Muscle of arm (tissue), 12 donors: ENCODE measurements around the gene IFT57. TPM values are rescaled to one million over a fixed set of nuclear protein-coding genes. Genes with fewer than 3 reads are reported as not detected.
"Not testable (repeated sequence)": the region's sequence is repeated elsewhere in the genome, so short reads cannot be mapped to it uniquely, and the experiment has no call there.

Experiments
- DNase-seq: peaks from one replicate; pipeline ENCODE4 v3.0.0-alpha.2; 2013
- polyA plus RNA-seq, 12 donors: library from polyadenylated mRNA; unstranded; fragments of 120-200 nt; gene quantifications; one replicate each; pipeline ENCODE4 v1.2.1, GENCODE V29; 2013; ENCODE audit not compliant: insufficient read length in 12 of 12

The IFT57 gene
- polyA plus RNA-seq, 12 donors: 24.2 to 46.8 (median 29.2) TPM; not detected in 1

GRCh38 chr3:108175352-108175751 lies 46.9 kb downstream of the IFT57 start:
- no peak for DNase-seq

GRCh38 chr3:108171106-108171505 lies 51.1 kb downstream of the IFT57 start:
- DNase-seq: no peak

DNA sequence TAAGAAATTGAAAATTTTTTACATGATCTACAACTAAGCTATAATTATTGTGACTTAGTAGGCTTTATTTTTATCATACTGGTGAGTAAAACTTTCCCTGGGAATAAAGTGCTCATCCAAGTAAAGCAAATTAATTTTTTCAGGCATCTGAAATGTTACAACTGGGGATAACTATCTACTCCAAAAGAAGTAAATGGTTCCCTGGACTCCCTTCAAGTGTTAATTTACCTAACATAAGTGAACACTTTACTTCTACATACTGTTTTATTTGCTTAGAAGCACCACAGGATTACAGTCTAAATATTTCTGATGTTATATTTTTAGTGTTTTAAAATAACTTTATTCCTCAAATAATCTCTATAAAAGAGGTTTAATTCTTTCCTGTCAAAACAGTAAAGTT lies 57.8 kb downstream of the IFT57 start:
- no peak for DNase-seq

DNA sequence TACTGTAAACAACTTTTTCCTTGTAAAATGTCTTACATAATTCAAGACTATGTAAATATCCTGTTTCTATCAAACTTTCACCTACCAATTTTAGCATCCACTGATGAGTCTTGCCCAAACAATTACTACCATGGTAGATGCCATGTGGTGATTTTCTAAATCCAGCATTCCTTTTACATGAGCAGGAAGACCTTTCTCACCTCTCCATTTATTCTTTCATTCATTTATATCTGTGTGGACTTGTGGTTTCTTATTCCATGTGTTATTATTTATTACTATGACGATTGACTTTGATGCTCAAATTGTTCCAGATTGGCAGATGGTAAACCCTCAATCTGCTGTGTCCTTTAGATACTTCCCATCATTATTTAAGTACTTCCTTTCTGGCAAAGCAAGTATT lies 62.4 kb downstream of the IFT57 start:
- DNase-seq: no peak

DNA sequence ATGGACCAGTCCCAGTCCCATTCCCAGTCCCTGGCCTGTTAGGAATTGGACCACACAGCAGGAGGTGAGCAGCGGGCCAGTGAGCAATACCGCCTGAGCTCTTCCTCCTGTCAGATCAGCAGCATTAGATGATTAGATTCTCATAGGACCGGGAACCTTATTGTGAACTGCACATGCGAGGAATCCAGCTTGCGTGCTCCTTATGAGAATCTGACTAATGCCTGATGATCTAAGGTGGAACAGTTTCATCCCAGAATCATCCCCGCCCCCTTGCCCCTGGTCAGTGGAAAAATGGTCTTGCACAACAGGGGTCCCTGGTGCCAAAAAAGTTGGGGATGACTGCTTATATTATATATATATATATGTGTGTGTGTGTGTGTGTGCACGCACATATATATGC lies 63.1 kb downstream of the IFT57 start:
- no peak for DNase-seq

- DNase-seq: no peak
These were observed 64.0 kb downstream of the IFT57 start for GRCh38 chr3:108158251-108158650.

GRCh38 chr3:108157273-108157672 lies 65.0 kb downstream of the IFT57 start:
- no peak for DNase-seq

- no peak for DNase-seq
These were observed 65.8 kb downstream of the IFT57 start for GRCh38 chr3:108156312-108156853.

GRCh38 chr3:108155642-108156041 lies 66.6 kb downstream of the IFT57 start:
- not testable (repeated sequence) for DNase-seq

GRCh38 chr3:108153451-108153981 lies 68.7 kb downstream of the IFT57 start:
- DNase-seq: no peak

DNA sequence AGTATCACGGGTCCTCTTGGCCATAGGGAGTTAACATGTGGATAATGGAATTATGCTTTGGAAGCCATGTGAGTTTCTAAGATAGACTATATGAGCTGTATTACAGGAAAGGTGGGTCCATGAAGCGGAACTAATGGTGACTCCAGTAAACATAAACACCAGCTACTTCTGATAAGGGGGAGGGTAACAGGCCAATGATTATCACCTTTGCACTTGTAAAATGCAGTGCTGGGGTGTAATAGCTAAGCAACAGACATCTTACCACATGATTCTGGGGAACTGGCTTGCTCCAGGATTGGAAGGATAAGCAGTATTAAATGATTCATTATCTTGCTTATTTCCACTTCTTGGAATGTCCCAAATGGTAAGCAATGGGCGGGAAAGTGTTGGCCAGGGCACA lies 70.0 kb downstream of the IFT57 start:
- DNase-seq: no peak

GRCh38 chr3:108150200-108150599 lies 72.0 kb downstream of the IFT57 start:
- no peak for DNase-seq

- no peak for DNase-seq
These were observed 76.1 kb downstream of the IFT57 start for GRCh38 chr3:108146139-108146538.

DNA sequence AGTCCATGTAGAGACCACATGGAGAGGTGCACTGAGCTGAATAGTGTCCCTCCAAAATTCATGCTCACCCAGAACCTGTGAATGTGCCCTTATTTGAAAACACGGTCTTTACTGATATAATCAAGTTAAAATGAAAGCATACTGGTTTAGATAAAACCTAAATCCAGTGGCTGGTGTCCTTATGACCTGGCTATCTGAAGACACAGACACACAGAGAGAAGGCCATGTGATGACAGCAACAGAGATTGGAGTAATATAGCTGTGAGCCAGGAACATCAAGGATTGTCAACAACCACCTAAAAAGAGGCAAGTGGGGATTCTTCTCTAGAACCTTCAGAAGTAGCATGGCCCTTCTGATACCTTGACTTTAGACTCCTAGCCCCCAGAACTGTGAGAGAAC lies 76.6 kb downstream of the IFT57 start:
- DNase-seq: no peak

- no peak for DNase-seq
These were observed 84.8 kb downstream of the IFT57 start for GRCh38 chr3:108137460-108137814.

GRCh38 chr3:108136561-108137459 lies 85.4 kb downstream of the IFT57 start:
- no peak for DNase-seq

GRCh38 chr3:108134555-108134880 lies 87.7 kb downstream of the IFT57 start:
- no peak for DNase-seq

DNA sequence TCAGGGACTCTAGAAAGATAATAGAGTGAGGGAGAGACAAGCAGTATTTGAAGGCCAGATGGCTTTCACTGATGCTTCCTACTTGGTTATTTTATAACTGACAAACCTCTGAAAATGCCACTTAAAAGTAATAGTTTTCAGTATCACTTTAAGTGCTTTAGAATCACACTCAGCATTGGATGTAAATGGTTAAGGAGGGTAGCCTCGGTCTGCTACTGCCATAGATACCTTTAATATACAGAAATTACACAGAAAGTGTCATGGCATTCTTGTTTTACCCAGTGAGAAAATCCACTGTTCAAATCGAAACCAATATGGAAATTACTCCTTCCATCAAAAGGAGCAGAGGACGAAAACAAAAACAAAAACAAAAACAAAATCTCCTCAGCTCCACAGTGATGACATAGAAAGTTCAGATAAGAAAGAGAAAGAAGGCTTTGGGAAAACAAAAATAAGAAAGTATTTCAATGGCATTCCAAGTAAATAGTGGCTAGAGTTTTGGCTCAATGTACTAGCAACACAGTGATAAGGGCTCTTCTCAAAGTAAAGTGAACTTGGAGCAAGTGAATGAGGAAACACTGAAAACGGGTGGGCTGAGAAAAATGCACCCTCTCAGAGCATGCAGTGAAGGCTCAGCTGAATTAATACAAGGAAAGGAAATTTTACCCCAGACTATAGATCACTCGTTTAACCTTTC lies 88.2 kb downstream of the IFT57 start:
- no peak for DNase-seq

GRCh38 chr3:108133048-108133369 lies 89.2 kb downstream of the IFT57 start:
- DNase-seq: no peak

GRCh38 chr3:108131475-108132134 lies 90.6 kb downstream of the IFT57 start:
- no peak for DNase-seq

DNA sequence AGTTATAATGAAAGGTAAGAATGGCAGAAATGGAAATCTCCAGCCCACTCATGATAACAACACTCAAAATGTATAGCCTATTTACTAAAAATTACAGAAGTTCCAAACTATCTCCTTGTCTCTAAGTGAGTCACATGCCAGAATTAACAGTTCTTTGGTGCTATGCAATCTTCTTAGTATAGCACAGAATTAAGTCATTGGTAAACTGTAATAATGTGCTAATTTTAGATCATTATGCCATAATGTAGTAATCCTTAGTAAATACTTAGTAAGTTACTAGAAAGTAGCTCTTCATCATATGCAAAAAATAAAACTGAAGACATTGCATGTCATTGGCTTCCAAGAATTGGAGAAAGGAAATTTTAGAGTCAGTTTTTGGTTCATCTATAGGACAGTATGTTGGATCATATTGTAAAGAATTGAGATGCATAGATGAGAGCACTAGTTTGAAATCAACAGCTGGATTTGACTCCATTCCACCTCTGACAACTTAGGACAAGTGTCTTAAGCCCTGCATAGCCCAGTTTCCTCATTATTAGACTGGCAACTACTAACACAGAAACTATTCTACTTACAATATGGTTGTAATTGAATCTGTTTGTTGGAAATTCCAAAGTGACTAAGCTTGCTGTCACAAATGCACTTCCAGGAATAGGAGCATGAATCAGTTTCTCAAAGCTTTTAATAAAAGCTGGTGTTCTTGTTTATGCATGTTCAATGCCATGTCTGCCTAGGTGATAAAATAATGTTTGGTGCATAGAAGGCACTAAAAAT lies 91.3 kb downstream of the IFT57 start:
- no peak for DNase-seq

DNA sequence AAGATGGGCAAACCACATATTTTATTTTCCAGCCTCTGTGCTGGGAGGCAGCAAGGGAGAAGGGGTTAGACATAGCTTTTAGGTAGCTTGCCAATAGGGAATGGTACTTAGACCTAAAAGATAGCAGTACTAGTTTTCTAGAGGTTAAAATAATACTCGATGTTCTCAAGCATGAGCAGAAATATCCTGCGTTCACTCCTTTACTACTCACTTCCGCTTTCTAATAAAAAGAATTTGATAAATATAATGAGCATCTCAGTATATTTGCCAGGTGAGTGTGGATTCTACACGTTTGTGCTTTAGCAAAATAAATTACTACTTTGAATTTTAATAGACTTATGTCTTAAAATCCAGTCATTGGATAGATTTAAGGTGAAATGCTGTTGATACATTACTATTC lies 92.0 kb downstream of the IFT57 start:
- DNase-seq: no peak
